OCI-LY1 (cell line): ENCODE data around the gene GATC.
A peak's percentile ranks its signal among the peaks of the same experiment; 100 is the strongest.

ENCODE experiments used
- H2AFZ ChIP-seq: fragments of 200-600 bp; sonication (generic), shearing (Covaris generic); 2 replicates; pipeline ENCODE4 v1.6.0; 2014; ENCODE audit warnings: antibody characterized with exemption, mild to moderate bottlenecking, low read length
- H3F3A ChIP-seq: fragments of 200-600 bp; sonication (generic), shearing (Covaris generic); 2 replicates; pipeline ENCODE4 v1.6.0; 2014; ENCODE audit warnings: mild to moderate bottlenecking, antibody characterized with exemption, low read length, moderate library complexity; ENCODE audit not compliant: insufficient read depth
- H3K27ac ChIP-seq: fragments of 200-600 bp; sonication (generic); 2 replicates; pipeline ENCODE4 v1.5.1; 2014; ENCODE audit warnings: low read length, mixed run types, mild to moderate bottlenecking, low read depth; ENCODE audit not compliant: poor library complexity, severe bottlenecking
- H3K27me3 ChIP-seq: fragments of 200-600 bp; sonication (generic); 2 replicates; pipeline ENCODE4 v1.6.0; 2014; ENCODE audit warnings: antibody characterized with exemption, mild to moderate bottlenecking, low read length, moderate library complexity; ENCODE audit not compliant: insufficient read depth
- H3K36me3 ChIP-seq: fragments of 200-600 bp; sonication (generic); 2 replicates; pipeline ENCODE4 v1.6.1; 2014; ENCODE audit warnings: mild to moderate bottlenecking, antibody characterized with exemption, low read length, moderate library complexity, mixed read lengths; ENCODE audit not compliant: insufficient read depth
- H3K4me1 ChIP-seq: fragments of 200-600 bp; sonication (generic); 2 replicates; pipeline ENCODE4 v1.5.1; 2014; ENCODE audit warnings: mild to moderate bottlenecking, low read length, moderate library complexity; ENCODE audit not compliant: insufficient read depth, severe bottlenecking
- H3K4me2 ChIP-seq: fragments of 200-600 bp; sonication (generic), shearing (Covaris generic); 2 replicates; pipeline ENCODE4 v1.6.1; 2014; ENCODE audit warnings: low read length
- H3K4me3 ChIP-seq: fragments of 200-600 bp; sonication (generic); 2 replicates; pipeline ENCODE4 v1.5.1; 2014; ENCODE audit warnings: low read length, low read depth, mild to moderate bottlenecking, mixed read lengths; ENCODE audit not compliant: poor library complexity, severe bottlenecking
- H3K79me2 ChIP-seq: fragments of 200-600 bp; shearing (Covaris generic); 2 replicates; pipeline ENCODE4 v1.6.1; 2016; ENCODE audit warnings: mixed run types, low read length, mixed read lengths; ENCODE audit not compliant: insufficient read depth
- H3K9ac ChIP-seq: fragments of 200-600 bp; sonication (generic), shearing (Covaris generic); 2 replicates; pipeline ENCODE4 v1.6.1; 2014; ENCODE audit warnings: mild to moderate bottlenecking, low read length, mixed read lengths
- H3K9me2 ChIP-seq: fragments of 200-600 bp; sonication (generic), shearing (Covaris generic); 2 replicates; pipeline ENCODE4 v1.6.1; 2014; ENCODE audit warnings: low read depth, mild to moderate bottlenecking, low read length, mixed read lengths
- H3K9me3 ChIP-seq: fragments of 200-600 bp; shearing (Covaris generic); 2 replicates; pipeline ENCODE4 v1.6.1; 2014; ENCODE audit warnings: low read length, mixed read lengths
- H4K20me1 ChIP-seq: fragments of 200-600 bp; sonication (generic), shearing (Covaris generic); 2 replicates; pipeline ENCODE4 v1.6.0; 2016; ENCODE audit warnings: mild to moderate bottlenecking, low read length; ENCODE audit not compliant: insufficient read depth
- EZH2 ChIP-seq: fragments of 200-600 bp; sonication (generic), shearing (Covaris generic); IDR thresholded peaks from 2 replicates; pipeline ENCODE4 v1.8.0; 2017; ENCODE audit warnings: borderline replicate concordance, mixed run types, mild to moderate bottlenecking, antibody characterized with exemption, low read length, moderate library complexity, mixed read lengths
- TF ChIP-seq, protein P1 (sequence below): fragments of 200-600 bp; sonication (generic), shearing (Covaris generic); IDR thresholded peaks from 2 replicates; pipeline ENCODE4 v1.5.1; 2017; ENCODE audit warnings: mild to moderate bottlenecking, antibody characterized with exemption, low read length, moderate library complexity, mixed read lengths

GATC gene

DNA sequence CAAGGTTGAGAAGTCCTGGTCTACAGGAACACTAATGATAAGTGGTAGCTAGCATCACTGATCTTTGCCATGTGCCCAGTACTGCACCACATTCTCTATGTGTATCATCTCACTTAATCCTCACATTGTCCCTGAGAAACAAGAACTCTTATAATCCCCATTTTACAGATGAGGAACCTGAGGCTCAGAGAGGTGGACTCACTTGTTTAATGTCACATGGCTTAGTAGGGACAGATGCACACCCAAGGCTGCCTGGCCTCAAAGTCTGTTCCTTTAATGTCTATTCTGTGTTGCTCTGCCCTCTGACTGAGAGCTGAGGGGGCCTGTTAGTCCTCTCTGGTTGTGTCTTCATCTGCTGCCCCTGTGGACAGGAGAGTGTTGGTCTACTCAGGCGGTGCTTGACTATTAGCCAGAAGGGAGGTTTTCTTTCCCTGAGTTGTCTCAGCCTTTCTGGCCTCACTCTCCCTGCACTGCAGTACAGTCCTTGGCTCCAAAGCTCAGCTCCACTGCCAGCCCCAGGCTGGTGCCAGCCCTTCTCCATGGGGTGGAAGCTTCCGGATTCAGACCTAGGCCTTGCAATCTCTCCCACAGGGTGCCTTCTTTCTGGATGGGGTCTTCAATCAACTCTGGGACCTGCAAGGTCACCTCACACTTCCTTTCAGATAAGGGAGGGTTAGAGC lies 44.7 kb downstream of the GATC start:
- Histone ChIP-seq H3K4me2 (no peak overlapping the region), H3K79me2 (no peaks in the 10 kb centered on the region), H3K9me2 (no peaks in the 10 kb centered on the region), H4K20me1 (no peaks in the 10 kb centered on the region), H3K9me3 (no peaks in the 10 kb centered on the region), H3K4me3 (no peak overlapping the region), H2AFZ (no peak overlapping the region), H3K27me3 (no peaks in the 10 kb centered on the region), H3K9ac (no peak overlapping the region), H3K4me1 (peaks cover 18% of the 10 kb centered on the region), H3K27ac (no peak overlapping the region), H3F3A (no peaks in the 10 kb centered on the region; the same call in 1 of the 2 replicates), H3K36me3 (no peaks in the 10 kb centered on the region)
- TF ChIP-seq, protein P1, sequence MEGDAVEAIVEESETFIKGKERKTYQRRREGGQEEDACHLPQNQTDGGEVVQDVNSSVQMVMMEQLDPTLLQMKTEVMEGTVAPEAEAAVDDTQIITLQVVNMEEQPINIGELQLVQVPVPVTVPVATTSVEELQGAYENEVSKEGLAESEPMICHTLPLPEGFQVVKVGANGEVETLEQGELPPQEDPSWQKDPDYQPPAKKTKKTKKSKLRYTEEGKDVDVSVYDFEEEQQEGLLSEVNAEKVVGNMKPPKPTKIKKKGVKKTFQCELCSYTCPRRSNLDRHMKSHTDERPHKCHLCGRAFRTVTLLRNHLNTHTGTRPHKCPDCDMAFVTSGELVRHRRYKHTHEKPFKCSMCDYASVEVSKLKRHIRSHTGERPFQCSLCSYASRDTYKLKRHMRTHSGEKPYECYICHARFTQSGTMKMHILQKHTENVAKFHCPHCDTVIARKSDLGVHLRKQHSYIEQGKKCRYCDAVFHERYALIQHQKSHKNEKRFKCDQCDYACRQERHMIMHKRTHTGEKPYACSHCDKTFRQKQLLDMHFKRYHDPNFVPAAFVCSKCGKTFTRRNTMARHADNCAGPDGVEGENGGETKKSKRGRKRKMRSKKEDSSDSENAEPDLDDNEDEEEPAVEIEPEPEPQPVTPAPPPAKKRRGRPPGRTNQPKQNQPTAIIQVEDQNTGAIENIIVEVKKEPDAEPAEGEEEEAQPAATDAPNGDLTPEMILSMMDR, result no peak
- TF ChIP-seq EZH2, result no peak

DNA sequence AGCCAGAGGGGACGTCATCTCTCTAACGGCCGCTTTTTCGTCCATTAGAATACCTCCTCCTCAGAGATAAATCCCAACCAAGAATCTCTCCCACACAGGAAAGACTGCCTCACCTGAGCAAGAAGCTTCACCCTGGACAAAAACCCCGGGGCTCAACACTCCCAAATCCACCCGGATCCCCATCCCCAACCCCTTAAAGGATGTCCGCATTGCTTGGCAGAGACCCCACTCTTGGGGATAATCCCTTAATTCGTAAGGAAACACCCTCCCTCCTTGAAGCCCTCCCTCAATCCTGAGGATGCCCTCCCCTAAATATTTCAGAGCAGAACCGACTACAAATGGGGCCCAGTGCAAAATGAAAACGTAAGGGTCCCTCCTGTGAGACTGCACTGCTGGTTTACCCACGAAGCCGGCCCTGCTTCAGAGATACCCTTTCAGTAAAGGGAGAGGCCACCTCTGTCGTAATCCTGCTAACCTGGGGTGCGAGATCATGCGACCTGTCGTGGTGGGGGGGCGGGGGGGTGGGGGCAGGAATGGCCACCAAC lies 49.0 kb downstream of the GATC start:
- Histone ChIP-seq H2AFZ (no peak overlapping the region), H3K4me2 (peak overlapping the region; percentile 100), H3K4me3 (peak overlapping the region; percentile 98), H3K36me3 (peaks cover 24% of the 10 kb centered on the region), H3K27me3 (no peaks in the 10 kb centered on the region), H3F3A (peaks cover 4% of the 10 kb centered on the region), H3K27ac (peak overlapping the region; percentile 37), H3K9me3 (no peaks in the 10 kb centered on the region), H4K20me1 (no peaks in the 10 kb centered on the region), H3K9ac (peak overlapping the region; percentile 86), H3K79me2 (peaks cover 19% of the 10 kb centered on the region), H3K4me1 (peaks cover 23% of the 10 kb centered on the region), H3K9me2 (no peaks in the 10 kb centered on the region)
- no peak for TF ChIP-seq EZH2
- TF ChIP-seq, protein P1, result no peak

DNA sequence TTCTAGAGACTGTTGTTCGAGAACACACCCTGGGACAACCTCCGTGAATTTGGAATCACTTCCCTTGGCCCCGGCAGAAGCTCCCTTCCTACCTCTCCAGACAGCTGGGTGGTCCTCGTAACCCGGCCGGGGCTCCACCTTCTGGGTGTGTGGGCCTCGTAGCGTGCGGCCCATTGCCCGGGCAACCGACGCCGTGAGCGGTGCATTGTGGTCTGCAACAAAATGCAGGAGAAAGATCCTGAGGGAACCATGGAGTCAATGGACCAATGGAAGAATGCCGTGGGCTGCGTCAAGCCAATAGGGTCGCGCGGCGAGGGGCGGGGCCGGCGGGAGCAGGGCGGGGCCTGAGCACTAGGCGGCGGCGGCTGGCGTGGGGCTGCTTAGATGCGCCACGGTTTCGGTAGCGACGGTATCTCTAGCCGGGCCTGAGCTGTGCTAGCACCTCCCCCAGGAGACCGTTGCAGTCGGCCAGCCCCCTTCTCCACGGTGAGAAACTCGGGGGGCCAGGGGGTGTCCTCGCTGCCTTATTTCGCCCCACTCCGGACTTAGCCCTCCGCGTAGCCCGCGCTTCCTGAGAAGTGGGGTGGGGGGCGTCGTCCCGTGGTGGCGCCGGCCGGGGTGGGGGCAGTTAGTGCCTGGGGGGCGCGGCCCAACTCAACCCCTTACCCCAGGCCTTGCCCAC lies 49.6 kb downstream of the GATC start, which contains the start of gene DYNLL1:
Gene DYNLL1 (plus strand): TSS at position 383 of the 682 bp plus-strand sequence. CDS start 309 bp downstream, outside the sequence.
- Histone ChIP-seq H4K20me1 (no peaks in the 10 kb centered on the region), H3K9me2 (no peaks in the 10 kb centered on the region), H3K9ac (peak within 1 kb of the TSS; percentile 92), H2AFZ (no peak within 1 kb of the TSS), H3F3A (peaks cover 4% of the 10 kb centered on the region), H3K4me1 (peaks cover 23% of the 10 kb centered on the region), H3K9me3 (no peaks in the 10 kb centered on the region), H3K79me2 (peaks cover 19% of the 10 kb centered on the region), H3K27me3 (no peaks in the 10 kb centered on the region), H3K4me2 (peak within 1 kb of the TSS; percentile 100), H3K4me3 (peak within 1 kb of the TSS; percentile 98), H3K36me3 (peaks cover 29% of the 10 kb centered on the region), H3K27ac (peak within 1 kb of the TSS; percentile 81)
- TF ChIP-seq EZH2, result no peak
- TF ChIP-seq, protein P1, result no peak
